Esophagus muscularis mucosa (tissue), 3 donors: Measurements from ENCODE around the gene TRAF2.
A peak's percentile ranks its signal among the peaks of the same experiment; 100 is the strongest.

Experiments used
- POLR2A ChIP-seq: fragments of 450-650 bp; IDR thresholded peaks from one replicate; pipeline ENCODE4 v1.6.1; 2017; ENCODE audit warnings: antibody characterized with exemption, moderate library complexity, mild to moderate bottlenecking, low read depth
- POLR2AphosphoS5 ChIP-seq, 2 donors: sonication (generic); formaldehyde crosslinking; IDR thresholded peaks; one replicate each; pipeline ENCODE4 v1.6.1; 2017; ENCODE audit warnings: antibody characterized with exemption in 2 of 2
- TF ChIP-seq, protein P1 (sequence below), 3 experiments: fragments of 200-600 bp in 2 of 3; fragments of 450-650 bp in 1 of 3; sonication (generic) in 2 of 3; IDR thresholded peaks; one replicate each; pipeline ENCODE4 v1.5.1; 2017 to 2019; ENCODE audit warnings: antibody characterized with exemption in 3 of 3, mild to moderate bottlenecking in 2 of 3, moderate library complexity in 1 of 3

DNA sequence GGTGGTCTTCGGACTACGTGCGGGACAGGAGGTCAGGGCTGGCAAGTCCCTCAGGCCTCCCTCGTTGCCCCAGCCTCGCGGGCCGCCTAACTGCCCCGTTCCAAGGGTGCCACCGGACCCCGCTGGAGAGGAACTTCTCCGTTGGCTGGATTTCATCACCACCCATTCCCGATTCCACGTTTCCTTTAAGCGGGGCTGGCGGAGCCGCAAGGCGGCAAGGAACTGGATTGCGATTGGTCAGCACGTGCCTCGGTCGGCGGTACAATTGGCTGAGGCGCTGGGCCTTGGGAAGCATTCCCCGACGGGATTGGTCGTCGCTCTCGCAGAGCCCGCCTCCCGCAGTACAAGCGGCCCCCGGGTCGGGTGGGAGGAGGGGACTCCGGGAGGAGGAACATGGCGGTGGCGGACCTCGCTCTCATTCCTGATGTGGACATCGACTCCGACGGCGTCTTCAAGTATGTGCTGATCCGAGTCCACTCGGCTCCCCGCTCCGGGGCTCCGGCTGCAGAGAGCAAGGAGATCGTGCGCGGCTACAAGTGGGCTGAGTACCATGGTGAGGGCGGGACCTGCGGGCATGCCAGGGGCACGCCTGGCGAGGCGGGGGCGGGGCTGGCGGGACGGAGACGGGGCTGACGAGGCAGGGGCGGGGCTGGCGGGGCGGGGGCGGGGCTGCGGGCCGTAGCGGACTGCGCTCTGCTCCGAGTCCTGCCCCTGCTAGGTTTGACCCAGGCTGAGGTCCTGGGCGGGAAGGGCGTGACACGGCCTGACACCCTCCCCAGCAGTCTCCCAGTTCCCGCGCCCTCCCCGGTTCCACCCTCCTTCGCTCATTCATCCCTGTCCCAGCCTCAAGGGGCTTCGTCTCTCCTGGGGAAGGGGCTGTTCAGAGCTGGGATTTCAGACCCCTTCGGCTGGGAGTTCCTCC, 37.0 kb upstream of the TRAF2 start, which contains the start of gene PHPT1:
- TF ChIP-seq, protein P1, sequence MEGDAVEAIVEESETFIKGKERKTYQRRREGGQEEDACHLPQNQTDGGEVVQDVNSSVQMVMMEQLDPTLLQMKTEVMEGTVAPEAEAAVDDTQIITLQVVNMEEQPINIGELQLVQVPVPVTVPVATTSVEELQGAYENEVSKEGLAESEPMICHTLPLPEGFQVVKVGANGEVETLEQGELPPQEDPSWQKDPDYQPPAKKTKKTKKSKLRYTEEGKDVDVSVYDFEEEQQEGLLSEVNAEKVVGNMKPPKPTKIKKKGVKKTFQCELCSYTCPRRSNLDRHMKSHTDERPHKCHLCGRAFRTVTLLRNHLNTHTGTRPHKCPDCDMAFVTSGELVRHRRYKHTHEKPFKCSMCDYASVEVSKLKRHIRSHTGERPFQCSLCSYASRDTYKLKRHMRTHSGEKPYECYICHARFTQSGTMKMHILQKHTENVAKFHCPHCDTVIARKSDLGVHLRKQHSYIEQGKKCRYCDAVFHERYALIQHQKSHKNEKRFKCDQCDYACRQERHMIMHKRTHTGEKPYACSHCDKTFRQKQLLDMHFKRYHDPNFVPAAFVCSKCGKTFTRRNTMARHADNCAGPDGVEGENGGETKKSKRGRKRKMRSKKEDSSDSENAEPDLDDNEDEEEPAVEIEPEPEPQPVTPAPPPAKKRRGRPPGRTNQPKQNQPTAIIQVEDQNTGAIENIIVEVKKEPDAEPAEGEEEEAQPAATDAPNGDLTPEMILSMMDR (IDR thresholded peaks at IDR 0.05), result peak in 1 of 3 experiments; percentile 29
- peak; percentile 73 for TF ChIP-seq POLR2A
- peak; percentile 88 to 96 for TF ChIP-seq POLR2AphosphoS5 (IDR thresholded peaks at IDR 0.05)
